GM13977 (cell line): ENCODE data around the gene ORM2.

Experiments used
- DNase-seq: peaks from one replicate; pipeline ENCODE4 v3.0.0; 2012; ENCODE audit warnings: low spot score
- CTCF ChIP-seq: IDR thresholded peaks from 2 replicates; pipeline ENCODE4 v1.5.1; 2012; ENCODE audit warnings: mild to moderate bottlenecking, control low read depth; ENCODE audit not compliant: insufficient read depth; ENCODE audit errors: extremely low read depth, missing control alignments
- in situ Hi-C: fragments of 300-500 bp; cut with MboI; formaldehyde crosslinking; loops from one replicate; pipeline ENCODE4 v1.12.0; 2022; ENCODE audit warnings: low sequenced_read_pairs, low pct_unique_long_range_greater_than_20kb, mixed read lengths, inconsistent platforms; ENCODE audit not compliant: unreplicated experiment

Gene ORM2

GRCh38 chr9:114344188-114344566 lies 14.5 kb downstream of the ORM2 start:
- no peak for DNase-seq
- in situ Hi-C loops, result no loop called here
- TF ChIP-seq CTCF, result no peak

DNA sequence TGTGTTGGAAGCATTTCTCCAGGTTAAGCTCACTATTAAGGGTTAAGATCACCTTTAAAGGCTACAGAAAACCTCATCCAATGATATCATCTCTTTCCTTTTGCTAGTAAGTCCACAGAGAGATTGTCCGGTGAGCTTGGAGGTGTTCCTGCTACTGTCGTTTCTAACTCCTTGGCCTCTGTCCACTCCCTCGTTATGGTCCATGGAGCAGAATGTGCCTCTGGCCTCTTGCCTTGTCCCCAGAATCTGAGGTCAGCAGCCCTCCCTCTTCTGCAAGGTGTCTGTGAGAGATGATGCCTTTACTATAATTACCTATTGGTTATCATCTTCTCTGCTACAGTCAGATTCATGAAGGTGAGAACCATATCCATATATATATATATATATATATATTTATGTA lies 15.0 kb downstream of the ORM2 start:
- no peak for DNase-seq
- in situ Hi-C loops, result no loop called here
- TF ChIP-seq CTCF, result no peak

GRCh38 chr9:114345493-114346065 lies 15.9 kb downstream of the ORM2 start:
- no peak for DNase-seq
- in situ Hi-C loops, result no loop called here
- no peak for TF ChIP-seq CTCF

DNA sequence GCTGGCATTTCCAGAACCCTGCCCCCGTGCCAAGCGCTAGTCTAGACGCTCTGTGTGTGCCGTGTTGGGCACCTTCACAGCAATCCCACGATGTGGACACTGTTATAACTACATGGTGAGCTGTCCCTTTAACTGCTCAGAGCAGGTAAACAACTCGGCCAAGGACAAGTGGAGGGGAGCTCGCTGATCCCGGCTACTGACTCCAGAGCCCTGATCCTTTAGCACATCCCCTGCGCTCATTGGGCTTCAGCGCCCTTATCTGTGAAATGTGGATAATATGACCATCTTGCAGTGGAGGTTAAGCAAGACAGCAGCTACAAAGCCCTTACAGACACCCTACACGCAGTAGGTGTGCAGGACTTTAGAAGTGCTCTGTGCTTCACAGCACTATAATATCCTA lies 16.5 kb downstream of the ORM2 start:
- DNase-seq, result no peak
- no peak for TF ChIP-seq CTCF
- in situ Hi-C loops, result no loop called here

DNA sequence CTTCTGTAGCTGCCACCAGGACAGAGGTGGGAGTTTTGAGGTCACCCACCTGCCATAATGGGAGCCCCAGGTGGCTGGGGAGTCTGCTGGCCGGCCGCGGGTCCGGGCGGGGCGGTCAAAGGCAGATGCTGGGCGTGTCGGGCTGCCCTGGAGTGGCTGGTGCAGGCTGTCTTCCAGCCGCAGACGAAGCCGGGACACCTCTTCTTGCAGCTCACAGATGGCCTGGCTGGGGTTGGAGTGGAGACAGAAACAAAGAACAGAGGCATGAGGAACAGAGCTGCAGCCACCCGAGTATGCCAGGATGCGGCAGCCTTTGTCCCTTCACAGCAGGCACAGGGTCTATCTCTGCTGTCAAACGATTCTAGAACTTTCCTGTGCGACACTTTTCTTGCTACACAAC lies 18.0 kb downstream of the ORM2 start:
- in situ Hi-C loops, result no loop called here
- TF ChIP-seq CTCF, result no peak
- no peak for DNase-seq

DNA sequence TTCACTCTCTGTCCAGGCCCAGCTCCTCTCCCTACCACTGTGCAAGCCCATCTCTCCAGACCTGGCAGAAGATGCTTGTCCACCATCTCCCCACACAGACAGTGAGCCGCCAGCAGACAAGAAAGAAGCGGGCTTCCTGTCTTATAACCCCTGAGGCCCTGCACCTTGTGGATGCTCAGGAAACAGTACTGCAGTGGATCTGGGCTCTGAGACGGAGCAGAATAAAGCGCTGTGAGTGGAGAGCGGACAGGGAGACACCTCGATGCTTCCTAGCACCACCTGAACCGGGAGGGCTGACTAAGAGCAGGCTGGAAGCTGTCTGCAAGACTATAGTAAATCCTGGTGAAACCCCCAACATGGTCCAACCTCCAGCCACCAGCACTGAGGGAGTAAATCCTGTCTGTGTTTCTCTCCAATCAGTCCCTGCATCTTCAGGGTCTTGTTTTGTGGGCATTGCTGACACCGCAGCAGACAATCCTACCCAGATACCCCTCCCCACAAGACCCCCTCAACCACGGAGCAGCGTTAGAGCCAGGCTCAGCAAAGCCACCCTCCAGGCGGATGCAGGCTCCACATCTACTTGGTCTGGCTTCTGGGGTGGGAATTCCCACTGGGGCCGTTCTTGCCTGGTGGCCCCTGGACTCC lies 18.7 kb downstream of the ORM2 start:
- DNase-seq, result peak; percentile 34
- in situ Hi-C loops, result no loop called here
- TF ChIP-seq CTCF, result no peak

DNA sequence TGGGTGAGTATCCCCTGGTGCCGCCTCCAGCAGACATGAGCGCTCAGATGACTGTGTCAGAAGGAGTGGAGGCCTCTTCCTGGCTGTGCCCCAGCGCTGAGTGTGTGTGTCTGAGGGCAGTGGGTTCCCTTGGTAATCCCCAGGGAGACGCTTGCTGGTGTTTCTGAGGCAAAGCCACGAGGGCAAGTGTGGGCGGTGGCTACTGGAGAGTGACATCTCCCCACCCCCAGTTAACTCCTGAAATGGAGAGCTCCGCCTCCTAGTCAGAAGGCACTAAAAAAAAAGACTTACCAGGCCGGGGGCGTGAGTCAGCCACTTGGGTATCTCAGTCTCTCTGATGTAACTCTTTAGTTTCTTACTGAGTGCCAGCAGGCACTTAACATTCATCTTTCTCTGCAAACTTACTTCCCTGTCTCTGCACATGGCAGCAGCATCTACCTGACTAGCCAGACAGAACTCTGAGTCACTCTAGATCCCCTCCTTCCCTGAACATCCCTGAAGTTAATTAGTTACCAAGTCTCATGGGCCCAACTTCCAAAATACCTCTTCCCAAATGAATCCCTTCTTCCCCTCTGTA lies 19.3 kb downstream of the ORM2 start:
- peak; percentile 92 for DNase-seq
- TF ChIP-seq CTCF, result no peak
- in situ Hi-C loops, result no loop called here
